ENCODE measurements around the gene STRN4. TPM values are rescaled to one million over a fixed set of nuclear protein-coding genes. Genes with fewer than 3 reads are reported as not detected.

STRN4 gene
- total and polyA plus RNA-seq, 9 of the 15 experiments (the other 6 are each of a cell fraction or from before 2014, with no cell fraction given): 0.62 to 83.7 (median 36.9) TPM

DNA sequence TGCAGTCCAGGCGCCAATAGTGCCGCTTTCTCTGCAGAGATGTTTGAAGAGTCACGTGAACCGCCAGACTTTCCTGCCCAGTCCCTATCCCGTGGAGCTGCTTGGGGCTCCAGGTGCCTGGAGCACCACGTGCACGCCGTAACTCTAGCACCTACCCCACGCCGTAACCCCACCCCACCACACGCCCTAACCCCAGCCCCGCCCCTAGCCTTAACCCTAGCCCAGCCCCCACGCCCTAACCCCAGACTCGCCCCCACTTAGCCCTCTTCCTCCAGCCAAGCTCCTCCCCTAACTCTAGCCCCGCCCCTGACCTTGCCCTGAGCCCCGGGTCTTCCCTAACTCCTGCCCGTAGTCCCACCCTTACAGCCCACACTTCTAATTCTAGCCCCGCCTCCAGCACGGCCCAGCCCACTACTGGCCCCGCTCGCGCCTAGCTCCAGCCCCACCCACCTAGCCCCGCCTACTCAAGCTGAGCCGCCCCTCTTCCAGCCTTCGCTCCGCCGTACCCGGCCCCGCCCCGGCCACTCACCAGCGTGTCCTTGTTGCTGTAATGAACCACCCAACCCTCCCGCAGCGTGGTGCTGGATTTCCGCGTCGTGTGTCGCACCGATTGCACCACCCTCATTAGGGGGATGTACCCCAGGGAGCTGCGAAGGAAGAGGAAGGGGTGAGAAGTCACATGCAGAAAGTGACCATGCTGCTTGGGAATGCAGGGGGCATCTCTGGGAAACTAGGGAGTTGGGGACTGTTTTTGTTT lies 48.9 kb downstream of the STRN4 start (continued):
- TF ChIP-seq FOXK2 (conservative IDR thresholded peaks at IDR 0.05 in 1 of 2, IDR thresholded peaks at IDR 0.05 in 1 of 2; ENCODE audit: low read depth in 2 of 2) (peak; percentile 97 to 99), ZFP30 (CRISPR knock-in tag; IDR thresholded peaks at IDR 0.05; ENCODE audit: borderline replicate concordance) (no peak), PHF20 (IDR thresholded peaks at IDR 0.05; ENCODE audit: partially characterized antibody) (no peak), MED1 (CRISPR knock-in tag; IDR thresholded peaks at IDR 0.05; ENCODE audit: borderline replicate concordance) (no peak), ZBTB1 (CRISPR knock-in tag; IDR thresholded peaks at IDR 0.05; ENCODE audit: borderline replicate concordance, low read depth) (no peak), ASH1L (IDR thresholded peaks at IDR 0.05; ENCODE audit: borderline replicate concordance, low read depth, partially characterized antibody) (no peak), ETS1 (conservative IDR thresholded peaks at IDR 0.05; ENCODE audit: control insufficient read depth, low read depth, low read length) (no peak), ZKSCAN8 (CRISPR knock-in tag; IDR thresholded peaks at IDR 0.05) (no peak), SMAD3 (CRISPR knock-in tag; conservative IDR thresholded peaks at IDR 0.05) (0 out of 2 replicates have a peak, but pooled peaks have one; percentile 23), KDM2B (CRISPR knock-in tag; IDR thresholded peaks at IDR 0.05) (no peak), RBM15 (IDR thresholded peaks at IDR 0.05; ENCODE audit: insufficient read depth, low read length) (no peak), POLR2G (IDR thresholded peaks at IDR 0.05; ENCODE audit: low read depth, low read length) (peak; percentile 72), SMARCC2 (IDR thresholded peaks at IDR 0.05; ENCODE audit: low read depth) (no peak), ZBTB26 (CRISPR knock-in tag; IDR thresholded peaks at IDR 0.05) (no peak), BCL6 (CRISPR knock-in tag; IDR thresholded peaks at IDR 0.05) (no peak), RBFOX2 (IDR thresholded peaks at IDR 0.05; ENCODE audit: low read depth, low read length) (peak; percentile 72)
- TF ChIP-seq, protein P1, sequence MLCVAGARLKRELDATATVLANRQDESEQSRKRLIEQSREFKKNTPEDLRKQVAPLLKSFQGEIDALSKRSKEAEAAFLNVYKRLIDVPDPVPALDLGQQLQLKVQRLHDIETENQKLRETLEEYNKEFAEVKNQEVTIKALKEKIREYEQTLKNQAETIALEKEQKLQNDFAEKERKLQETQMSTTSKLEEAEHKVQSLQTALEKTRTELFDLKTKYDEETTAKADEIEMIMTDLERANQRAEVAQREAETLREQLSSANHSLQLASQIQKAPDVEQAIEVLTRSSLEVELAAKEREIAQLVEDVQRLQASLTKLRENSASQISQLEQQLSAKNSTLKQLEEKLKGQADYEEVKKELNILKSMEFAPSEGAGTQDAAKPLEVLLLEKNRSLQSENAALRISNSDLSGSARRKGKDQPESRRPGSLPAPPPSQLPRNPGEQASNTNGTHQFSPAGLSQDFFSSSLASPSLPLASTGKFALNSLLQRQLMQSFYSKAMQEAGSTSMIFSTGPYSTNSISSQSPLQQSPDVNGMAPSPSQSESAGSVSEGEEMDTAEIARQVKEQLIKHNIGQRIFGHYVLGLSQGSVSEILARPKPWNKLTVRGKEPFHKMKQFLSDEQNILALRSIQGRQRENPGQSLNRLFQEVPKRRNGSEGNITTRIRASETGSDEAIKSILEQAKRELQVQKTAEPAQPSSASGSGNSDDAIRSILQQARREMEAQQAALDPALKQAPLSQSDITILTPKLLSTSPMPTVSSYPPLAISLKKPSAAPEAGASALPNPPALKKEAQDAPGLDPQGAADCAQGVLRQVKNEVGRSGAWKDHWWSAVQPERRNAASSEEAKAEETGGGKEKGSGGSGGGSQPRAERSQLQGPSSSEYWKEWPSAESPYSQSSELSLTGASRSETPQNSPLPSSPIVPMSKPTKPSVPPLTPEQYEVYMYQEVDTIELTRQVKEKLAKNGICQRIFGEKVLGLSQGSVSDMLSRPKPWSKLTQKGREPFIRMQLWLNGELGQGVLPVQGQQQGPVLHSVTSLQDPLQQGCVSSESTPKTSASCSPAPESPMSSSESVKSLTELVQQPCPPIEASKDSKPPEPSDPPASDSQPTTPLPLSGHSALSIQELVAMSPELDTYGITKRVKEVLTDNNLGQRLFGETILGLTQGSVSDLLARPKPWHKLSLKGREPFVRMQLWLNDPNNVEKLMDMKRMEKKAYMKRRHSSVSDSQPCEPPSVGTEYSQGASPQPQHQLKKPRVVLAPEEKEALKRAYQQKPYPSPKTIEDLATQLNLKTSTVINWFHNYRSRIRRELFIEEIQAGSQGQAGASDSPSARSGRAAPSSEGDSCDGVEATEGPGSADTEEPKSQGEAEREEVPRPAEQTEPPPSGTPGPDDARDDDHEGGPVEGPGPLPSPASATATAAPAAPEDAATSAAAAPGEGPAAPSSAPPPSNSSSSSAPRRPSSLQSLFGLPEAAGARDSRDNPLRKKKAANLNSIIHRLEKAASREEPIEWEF (CRISPR knock-in tag; IDR thresholded peaks at IDR 0.05): no peak
- TF ChIP-seq, protein P2, sequence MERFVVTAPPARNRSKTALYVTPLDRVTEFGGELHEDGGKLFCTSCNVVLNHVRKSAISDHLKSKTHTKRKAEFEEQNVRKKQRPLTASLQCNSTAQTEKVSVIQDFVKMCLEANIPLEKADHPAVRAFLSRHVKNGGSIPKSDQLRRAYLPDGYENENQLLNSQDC (CRISPR knock-in tag; IDR thresholded peaks at IDR 0.05): no peak
